HG03060 (cell line): ENCODE data around the gene MAN1A1.

Experiments used
- ATAC-seq: cut with Tn5 transposase; IDR thresholded peaks from one replicate; pipeline ENCODE4 v1.9.1; 2021; ENCODE audit warnings: low read depth, moderate number of reproducible peaks; ENCODE audit not compliant: unreplicated experiment

The MAN1A1 gene

DNA sequence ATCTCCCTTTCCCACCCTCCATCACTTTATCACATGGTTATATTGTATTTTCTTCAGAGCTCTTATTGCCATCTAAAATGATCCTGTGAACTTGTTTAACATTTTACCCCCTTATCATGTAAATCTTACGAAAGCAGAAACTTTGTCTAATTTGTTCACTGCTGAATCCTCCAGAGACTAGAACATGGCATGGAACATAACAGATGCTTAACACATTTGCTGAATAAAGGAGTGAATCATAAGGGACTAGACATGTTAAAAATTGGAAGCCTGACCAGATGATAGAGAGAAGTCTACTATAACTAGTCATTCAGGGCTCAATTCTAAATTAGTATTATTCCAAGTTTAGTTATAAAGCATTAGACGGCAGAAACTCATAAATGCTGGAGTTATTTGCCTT lies 73.3 kb downstream of the MAN1A1 start:
- no peak for ATAC-seq

DNA sequence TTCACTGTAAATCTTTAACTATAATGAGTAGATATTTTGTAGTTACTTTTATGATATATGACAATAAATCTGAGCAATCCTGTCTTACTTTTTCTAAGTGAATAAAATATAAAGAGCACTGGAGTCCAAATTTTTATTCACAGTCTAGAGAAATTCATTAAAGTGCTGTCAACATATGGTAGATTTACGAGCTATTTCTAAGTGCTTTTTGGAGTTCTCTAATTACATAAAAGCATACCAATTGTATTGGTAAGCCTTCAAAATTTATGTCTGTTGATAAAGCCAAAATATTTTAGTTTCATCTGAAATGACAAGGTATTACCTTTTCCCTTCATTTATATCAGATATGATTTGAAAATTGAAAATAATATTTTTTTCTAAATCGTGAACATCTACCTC lies 75.4 kb downstream of the MAN1A1 start:
- no peak for ATAC-seq

DNA sequence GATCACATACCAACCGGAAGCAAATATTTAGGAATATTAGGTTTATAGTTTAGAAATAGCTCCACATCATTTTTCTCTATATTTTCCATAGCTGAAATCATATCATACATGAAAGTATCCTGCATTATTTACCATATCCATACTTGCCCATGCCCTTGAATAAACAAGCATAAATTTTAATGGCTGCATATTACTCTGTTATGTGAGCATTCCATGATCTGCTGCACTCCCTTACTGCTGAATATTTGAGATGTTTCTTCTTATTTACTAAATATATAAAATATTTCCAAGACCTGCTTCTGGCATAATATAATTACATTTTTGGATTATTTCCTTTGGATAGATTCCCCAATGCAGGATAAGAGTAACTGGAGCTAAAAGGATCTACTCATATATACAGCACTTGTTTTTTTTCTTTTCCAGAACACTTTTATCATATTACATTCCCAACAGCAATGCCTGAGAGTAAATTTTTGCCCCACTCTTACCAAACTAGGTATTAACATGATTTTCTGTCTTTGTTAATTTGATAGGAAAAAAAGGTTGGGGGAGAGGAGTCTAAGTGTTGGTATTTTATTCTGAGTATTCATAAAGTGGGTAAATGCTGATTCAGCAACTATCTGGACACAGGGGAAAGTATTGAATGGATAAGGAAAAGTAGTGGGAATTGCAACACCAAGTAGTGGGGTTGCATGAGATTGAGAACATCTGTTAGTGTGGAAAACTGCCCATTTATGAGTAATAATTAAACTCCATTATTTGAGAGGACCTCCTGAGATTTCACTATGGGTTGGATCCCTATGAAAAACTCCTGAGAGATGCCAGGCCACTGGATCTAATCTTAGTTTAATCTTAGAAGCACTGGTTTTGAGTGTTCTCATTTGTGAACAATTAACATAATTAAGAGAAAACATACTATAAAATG lies 76.0 kb downstream of the MAN1A1 start:
- ATAC-seq: no peak

DNA sequence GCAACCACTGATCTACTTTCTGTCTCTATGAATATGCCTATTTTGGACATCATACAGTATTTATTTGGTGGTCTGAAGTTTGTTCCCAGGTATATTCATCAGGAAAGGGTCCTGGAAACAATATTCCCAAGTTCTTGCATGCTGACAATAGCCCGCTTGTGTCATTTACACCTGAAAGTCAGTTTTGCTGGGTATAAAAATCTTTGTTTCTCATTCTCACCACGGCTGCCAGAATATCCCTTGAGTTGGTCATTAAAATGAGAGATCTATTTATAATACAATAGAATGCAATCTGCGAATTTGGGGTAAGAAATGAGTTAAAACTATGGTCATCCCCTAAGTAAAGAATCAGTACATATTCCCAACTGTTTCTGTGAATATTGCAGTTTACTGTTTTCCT lies 79.0 kb downstream of the MAN1A1 start:
- ATAC-seq: no peak

DNA sequence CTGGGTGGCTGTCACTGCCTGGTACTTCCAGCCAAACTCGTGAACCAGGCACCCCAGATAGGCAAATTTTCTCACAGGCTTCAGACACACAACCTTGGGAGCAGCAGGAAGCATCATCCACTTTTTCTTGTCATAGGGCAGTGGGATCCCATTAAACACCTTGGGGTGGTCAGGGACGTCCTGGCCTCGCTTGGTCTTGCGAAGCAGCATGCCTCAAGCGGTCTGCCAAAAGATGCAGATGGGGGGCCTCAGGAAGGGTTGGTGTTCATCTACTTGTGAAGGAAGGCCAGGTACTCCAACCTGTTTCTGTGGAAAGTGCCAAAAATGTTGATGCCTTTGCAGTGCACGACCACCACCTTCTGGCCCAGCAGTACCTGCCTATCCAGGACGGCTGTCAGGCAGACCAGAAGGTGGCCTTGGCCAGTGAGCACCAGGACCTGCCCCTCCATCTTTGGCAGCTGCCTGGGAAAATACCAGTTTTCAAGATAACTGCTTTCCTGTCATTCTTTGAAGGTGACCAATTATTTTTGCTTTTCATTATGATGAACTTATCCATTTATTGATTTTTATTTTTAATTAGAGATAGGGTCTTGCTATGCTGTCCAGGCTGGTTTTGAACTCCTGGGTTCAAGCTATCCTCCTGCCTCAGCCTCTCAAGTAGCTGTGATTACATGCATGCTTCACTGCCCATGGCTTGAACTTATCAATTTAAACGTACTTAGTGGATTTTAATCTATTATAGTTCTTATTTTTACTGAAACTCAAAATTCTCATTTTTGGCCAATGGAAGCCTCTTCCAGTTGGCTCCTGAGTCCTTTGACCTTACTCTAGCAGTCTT lies 80.1 kb downstream of the MAN1A1 start:
- ATAC-seq: no peak

DNA sequence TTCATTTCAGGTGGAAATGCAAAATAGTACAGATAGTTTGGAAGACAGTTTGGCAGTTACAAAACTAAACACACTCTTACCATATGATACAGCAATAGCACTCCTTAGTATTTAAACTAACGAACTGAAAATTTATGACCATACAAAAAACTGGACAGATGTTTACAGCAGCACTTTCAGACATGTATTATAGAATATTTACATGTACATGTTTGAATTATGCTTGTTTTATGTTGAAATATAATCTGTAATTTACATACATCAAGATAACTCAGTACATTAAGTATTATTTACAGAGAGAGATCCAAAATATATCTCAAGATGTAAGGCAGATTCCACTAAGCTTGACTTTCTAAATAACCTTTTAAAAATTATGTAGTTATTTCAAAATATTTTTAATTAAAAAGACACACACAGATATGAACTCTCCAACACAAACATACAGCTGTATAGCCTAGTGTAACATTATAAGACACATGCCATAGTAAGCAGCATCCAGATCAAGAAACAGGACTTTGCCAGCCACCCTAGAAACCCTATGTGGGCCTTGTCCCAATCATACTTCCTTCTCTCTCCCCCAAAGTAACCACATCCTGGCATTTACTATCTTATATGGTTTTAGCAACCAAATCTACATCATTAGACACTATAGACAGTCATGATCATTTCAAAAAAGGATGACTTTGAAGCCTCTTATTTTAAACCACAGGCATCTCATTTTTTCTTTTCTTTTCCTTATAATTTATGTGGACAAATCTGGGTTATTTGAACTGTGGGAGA lies 82.2 kb downstream of the MAN1A1 start:
- ATAC-seq: no peak

DNA sequence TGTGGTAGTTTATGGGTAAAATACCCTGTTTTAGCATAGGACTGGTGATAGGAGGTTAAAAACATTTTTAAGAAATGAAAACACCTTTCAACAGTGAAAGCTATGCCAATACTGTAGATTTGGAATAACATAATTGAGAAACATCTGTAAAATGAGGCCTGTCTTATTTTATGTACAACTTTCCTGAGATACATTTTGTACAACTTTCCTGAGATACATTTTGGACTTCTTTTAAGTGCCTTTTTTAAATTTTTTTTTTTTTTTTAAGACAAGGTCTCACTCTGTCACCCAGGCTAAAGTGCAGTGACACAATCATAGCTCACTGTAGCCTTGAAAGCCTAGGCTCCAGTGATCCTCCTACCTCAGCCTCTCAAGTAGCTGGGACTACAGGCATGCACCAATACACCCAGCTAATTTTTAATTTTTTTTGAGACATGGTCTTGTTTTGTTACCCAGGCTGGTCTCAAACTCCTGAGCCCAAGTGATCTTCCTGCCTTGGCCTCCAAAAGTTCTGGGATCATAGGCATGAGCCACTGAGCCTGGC lies 84.6 kb downstream of the MAN1A1 start:
- no peak for ATAC-seq

DNA sequence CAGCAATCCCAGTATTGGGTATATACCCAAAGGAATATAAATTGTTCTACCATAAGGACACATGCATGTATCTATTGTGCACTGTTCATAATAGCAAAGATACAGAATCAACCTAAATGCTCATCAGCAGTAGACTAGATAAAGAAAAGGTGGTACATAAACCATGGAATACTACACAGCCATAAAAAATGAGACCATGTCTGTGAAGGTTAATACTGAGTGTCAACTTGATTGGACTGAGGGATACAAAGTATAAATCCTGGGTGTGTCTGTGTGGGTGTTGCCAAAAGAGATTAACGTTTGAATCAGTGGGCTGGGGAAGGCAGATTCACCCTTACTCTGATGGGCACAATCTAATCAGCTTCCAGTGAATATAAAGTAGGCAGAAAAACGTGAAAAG lies 86.9 kb downstream of the MAN1A1 start:
- ATAC-seq: no peak

DNA sequence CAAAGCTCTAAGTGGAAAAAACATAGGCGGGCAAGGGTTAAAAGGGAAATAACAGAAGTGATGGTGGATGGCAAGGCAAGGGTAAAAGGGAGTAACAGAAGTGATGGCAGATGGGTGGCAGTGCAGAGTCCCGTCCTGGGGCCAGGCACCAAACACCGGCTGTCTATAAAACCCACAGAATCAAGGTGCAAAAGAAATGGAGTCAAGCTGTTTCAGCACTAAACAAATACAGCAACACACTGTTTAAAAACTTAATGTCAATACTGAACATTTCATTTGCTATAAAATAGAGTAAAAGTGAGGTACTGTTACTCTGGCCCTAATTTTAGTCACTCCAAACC lies 87.6 kb downstream of the MAN1A1 start:
- ATAC-seq: no peak

DNA sequence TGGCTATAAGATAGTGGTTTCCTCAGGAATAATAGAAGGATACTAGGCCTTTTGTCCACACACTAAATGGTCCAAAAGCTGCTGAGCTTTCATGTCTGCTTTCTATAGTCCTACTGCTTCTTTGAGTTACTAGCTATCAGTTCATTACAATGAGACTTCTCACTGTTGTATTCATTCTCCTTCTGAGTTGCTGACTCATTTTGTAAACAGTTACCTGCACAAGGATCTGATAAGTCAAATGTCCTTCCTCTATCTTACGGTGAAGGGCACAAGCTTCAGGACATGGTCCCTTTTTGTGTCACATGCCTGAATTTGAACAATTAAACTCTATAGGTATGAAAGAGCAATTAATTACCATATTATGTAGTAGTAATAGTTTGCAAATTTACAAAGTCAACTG lies 90.5 kb downstream of the MAN1A1 start:
- ATAC-seq: no peak

DNA sequence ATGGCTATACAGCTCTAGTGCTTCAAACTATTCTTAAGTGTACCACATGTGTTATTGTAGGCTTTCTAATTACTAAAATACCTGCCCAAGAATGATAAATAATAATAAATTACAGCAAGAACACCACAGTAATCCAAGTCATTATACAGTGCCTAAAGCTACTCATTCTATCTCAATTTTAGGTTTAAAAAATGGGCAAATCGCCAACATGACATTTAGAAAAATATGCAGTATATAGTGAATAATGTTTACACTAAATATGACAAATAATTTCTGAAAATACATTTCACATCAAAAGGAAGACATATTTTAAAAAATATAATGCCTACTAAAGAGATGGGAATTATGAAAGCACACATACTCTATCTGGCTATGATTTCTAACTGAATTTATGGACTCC lies 91.8 kb downstream of the MAN1A1 start:
- no peak for ATAC-seq

DNA sequence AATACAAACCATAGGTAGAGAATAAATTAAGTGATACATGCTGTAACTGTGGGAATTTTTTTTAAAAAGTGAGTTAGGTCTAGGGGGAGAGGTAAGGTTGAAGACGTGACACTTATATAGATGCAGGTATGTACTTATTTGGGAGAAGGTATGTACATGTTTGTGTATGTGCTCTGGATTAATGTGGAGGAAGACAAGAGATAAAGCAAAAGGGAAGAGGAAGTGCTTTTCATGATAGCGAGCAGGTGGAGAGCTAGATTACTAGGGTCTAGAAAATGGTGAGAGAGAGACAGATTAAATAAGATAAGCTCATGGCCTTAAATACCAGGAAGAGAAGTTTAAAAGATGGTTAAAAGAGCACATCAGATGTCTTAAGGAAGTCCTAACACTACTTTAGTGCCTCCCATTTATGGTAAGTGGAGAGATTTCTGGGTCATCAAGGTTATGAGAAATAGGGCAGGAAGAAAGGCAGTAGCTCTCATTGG lies 92.5 kb downstream of the MAN1A1 start:
- ATAC-seq: no peak

DNA sequence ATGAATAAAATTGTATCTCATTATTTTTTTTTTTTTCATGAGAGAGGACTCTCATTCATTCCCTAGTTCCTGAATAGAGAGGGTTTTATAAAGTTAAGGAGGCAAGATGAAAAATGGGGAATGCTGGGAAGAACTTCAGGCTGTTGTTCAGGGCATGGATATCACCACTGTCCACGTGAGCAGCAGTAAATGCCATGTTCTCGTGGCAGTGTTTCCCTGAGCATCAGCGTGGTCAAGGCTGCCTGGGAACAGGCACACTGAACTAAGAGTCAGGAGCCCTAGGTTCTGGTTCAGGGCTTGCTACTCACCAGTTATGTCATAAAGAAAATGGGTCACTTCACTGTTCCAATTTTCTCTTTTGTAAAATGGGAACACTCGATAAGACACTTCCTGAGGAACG lies 93.2 kb downstream of the MAN1A1 start:
- no peak for ATAC-seq

DNA sequence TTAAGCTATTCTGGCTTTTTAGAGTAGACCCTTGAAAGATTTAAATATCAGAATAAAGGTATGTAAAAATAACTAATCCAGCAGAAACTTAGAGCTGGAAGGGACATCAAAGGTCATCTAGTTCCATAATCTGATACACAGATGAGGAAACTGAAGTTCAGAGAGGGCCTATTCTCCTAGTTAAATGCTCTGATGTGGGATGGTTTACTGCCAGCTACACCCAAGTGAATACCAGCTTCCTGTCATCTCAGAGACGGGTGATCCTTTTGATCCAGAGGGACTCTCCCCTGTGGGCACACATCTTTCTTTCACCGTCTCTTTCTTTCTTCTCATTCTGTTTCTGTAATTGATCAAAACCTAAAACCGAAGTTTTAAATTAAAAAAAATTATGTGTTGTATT lies 94.1 kb downstream of the MAN1A1 start:
- no peak for ATAC-seq

DNA sequence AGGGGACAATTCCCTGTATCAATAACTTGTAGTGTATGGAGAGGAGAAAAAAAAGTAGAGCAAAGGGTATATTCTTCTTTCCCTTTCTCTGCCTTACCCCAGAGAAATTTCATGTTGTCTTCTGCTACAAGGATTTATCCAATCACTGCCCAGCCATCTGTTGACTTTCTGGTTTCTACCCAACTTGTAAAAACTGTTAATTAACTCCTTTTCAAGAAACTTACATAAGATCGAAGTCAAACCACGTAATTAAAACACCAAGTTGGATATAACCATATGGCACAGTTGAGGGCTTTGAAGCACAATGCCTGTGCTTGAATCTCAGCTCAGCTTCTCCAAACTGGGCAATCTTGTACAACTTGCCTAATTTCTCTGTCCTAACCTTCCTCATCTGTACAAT lies 99.5 kb downstream of the MAN1A1 start:
- ATAC-seq: no peak

DNA sequence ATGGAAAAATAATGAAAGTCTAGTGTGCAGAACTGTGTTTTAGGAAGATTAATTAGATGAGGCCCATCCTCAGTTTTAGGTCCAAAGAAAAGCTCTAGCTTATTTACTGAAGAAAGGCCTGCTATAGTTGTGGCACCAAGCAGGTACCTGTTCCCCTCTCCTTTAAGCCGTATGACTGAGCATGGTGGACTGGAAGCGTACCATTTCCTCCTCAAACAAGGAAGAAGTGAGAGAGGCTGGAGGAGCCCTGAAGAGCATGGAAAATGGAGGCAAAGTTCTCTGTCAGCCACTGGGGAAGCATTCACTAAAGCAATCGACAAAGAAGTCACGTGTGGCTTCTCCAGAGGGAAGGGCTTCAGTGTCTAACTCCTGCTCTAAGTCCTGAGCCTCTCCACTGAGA lies 100.2 kb downstream of the MAN1A1 start:
- no peak for ATAC-seq

DNA sequence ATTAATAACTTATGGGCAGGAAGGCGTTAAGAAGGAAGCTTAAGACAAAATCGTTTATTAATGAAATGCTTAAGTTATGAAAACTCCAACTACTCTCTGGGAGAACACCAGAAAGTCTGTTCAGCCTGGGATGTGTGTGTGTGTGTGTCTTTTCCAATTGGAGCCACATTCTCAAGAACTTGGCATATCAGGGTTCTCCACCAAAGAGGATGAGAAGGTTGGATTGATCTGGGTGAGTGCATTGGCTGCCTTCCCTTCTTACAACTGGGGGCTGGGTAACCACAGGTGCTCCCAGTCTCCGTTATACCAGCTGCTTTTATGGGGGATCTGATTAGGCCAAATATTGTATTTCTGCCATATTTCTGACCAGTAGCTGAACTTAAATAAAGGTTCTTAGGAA lies 102.1 kb downstream of the MAN1A1 start:
- no peak for ATAC-seq

DNA sequence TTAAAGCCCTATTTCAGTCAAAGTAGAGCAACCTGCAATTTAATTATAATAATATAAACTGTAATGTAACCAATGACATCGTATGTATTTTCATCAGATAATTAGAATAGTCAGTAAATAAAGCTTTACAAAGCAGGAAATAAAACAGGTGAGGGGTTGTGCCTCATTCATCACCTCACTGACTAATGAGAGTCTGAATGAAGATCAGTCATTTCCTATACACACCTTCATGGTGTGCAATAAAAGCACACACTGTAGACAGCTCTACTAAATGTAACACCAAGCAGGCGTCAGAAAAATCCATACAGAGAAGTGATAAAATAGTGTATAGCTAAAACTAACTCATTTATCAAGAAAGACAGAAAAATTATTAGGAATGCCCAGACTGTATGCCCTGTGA lies 105.9 kb downstream of the MAN1A1 start:
- no peak for ATAC-seq

DNA sequence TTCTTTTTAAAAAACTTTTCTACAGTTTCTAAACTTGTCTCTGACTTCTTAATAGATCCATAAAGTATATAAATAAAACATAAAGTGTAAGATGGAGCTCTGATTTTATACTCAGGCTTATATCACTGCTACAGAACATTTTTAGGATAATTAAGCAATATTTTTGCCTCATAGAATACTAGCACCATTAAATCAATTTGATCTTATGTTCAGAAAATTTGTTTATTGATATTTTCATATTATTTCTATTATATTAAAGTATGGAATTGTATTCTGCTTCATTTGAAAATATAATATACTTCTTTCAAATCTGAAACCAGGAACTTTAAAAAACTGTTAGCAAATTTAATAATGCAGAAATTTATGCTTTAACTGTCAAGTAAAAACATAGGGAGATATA lies 106.5 kb downstream of the MAN1A1 start:
- no peak for ATAC-seq

DNA sequence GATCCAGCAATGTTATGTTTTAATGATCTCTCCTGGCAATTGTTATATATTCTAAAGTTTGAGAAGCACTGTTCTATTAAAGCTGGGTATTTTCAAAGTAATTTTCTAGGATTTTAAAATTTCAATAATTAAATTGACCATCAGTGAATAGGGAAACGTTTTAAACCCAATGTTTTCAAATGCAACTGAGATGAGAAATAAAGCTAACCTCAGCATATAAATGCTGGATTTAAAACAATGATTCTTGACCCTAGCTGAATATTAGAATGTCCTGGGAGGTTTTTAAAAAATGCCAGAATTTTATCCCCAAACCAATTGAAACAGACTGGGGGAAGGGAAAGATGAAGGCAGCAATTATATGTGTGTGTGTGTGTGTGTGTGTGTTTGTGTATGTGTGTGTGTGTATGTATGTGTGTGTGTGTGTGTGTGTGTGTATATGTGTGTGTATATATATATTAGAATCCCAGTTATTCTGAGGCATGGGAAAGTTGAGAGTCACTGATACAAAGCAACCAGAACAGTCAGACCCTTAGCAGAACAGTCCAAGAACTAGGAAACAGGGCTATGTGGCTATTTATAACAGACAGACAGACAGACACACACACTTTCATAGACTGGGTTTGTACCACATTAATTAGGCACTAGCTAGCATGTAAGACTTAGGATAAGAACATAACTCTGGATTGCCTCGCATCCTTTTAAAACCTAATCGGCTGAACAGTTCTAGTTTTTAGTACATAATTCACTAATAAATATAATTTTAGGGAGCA lies 107.8 kb downstream of the MAN1A1 start:
- no peak for ATAC-seq
